HPDE6-E6E7 (cell line): ENCODE results near the gene LCN2.
"Not testable (repeated sequence)": the region's sequence is repeated elsewhere in the genome, so short reads cannot be mapped to it uniquely, and the experiment has no call there.

ENCODE experiments used
- DNase-seq: peaks from one replicate; pipeline ENCODE4 v3.0.0; 2011; ENCODE audit warnings: missing footprints; ENCODE audit errors: extremely low spot score

The LCN2 gene

GRCh38 chr9:128128836-128129590, 20.2 kb upstream of the LCN2 start:
- DNase-seq, result no peak

GRCh38 chr9:128129976-128130590, 19.2 kb upstream of the LCN2 start:
- not testable (repeated sequence) for DNase-seq

- DNase-seq, result not testable (repeated sequence)
Measured at GRCh38 chr9:128130651-128131050, 18.6 kb upstream of the LCN2 start.

DNA sequence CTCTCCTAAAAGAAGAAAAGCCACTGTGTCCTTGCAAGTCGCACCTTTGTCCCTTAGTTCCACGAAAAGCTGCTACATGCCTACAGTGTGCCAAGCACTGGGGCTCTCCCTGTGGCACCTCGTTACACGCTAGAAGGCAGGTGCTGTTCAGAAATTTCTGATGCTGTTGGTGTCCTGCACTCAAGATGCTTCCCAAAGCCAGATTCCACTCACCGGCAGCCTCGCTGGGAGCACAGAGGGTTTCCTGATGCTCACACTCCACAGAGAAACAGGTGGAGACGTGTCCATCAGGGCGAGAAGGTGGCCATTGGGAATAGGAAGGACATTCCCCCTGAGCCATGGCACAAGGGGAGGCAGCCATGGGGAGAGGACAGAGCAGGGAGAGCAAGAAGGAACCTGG, 17.9 kb upstream of the LCN2 start:
- not testable (repeated sequence) for DNase-seq

DNA sequence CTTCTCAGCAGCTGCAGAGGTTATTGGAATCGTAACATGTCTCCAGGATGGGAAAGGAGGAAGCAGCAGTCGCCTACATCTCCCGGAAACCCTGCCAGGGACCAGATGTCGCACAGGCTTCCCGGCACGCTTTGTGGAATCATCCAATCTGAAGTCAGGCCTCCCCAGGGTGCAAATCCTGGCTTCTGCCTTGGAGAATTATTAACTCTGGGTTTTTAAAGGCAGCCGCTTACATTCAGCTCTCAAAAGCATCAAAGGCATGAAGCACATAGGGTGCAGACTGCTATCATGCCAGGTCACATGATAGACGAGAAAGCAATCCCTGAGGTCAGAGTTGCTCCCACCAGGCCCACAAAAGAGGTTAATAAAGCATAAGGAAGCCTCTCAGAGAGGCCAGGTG, 17.1 kb upstream of the LCN2 start:
- DNase-seq, result not testable (repeated sequence)

- DNase-seq, result not testable (repeated sequence)
Measured at GRCh38 chr9:128135561-128135960, 13.7 kb upstream of the LCN2 start.

DNA sequence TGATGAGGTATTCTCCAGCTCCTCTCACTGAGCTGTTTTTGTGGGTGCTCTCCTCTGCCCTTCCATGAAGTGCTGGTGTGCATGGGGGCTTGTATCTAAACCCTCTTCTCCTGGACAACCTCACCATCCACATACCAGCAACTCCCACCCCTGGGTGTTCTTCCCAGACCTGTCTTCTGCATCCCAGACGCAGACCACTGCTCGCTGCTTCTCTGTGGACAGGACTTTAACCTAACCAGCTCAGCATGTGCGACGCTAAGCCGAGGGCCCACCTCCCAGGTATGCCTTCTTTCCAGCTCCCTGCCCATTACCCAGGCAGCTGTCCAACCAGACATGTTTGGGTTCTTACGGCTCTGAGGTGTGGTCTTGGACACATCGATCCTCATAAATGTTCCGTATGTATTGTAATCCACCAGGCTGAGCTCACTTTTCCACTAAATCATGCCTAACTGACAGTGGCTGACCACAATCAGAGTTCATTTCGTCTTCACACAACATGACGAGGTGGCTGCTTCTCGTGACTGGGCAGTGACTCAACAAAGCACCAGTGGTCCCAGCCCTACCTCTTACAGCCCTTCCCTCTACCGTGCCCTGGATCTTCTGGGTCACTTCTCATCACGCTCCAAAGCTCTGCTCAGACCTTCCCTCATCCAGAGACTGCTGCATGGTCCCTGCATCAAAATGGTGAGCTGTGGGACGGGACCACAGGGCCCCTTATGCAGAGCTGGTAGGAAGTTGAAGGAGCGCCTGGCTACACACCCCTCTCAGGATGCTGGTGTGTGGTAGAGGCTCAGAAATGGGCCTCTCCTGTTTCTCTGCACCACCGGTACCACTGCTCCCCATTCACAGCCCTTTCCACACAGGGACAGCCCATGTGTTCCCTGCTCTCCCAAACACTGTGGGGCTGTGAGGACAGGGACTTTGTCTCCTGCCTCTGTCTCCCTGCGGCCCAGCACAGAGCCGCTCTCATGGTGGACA, 12.1 kb upstream of the LCN2 start:
- DNase-seq, result no peak

DNA sequence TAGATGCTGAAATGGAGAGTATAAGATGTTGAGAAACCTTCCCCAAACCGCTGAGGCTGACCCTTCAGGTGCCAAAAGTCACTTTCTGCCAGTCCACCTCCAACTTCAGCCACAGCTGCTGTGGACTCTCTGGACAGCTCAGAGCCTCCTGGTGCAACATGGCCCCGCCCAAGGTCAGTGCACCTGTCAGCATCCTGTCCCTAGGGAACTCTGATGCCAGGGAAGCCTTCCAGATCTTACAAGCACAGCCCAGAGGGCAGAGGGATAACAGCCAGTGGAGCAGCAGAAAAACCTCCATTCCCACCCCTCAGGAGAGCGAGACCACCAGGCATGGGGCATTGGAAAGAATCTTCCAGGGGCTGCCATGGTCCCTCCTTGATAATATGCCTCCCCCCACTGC, 11.3 kb upstream of the LCN2 start:
- no peak for DNase-seq

- no peak for DNase-seq
Measured at GRCh38 chr9:128139621-128140020, 9.6 kb upstream of the LCN2 start.

DNA sequence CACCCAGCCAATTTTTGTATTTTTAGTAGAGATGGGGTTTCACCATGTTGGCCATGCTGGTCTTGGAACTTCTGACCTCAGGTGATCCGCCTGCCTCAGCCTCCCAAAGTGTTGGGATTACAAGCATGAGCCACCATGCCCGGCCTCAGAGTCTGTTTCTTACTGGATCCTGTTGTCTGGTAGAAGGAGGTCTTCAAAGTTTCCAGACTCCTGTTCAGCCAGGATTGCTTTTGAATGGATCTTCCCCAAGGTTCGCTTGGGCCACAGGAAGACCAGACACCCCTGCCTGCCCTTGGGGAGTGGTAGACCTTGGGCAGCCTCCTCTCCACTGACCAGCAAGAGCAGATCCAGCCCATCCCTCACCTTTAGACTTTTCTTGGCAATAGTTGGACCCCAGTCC, 7.6 kb upstream of the LCN2 start:
- no peak for DNase-seq

GRCh38 chr9:128142061-128142460, 7.2 kb upstream of the LCN2 start:
- no peak for DNase-seq

DNA sequence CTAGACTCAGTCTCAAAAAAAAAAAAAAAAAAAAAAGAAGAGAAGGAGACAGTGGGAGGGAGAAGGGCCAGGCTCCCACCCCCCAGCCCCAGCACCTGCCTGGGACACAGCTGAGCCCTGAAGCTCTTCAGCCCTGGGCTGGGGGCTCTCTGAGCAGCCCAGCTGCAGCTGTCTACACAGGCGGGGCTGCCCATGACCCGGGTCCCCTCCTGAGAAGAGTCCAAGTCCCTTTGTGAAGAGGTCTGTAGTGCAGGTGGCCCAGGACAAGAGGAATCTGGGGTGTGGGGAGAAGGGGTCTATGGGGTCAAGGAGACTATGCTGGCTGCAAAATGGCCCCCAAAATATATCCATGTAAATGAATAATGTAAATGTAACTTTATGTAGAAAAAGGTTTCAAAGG, 6.7 kb upstream of the LCN2 start:
- no peak for DNase-seq

DNA sequence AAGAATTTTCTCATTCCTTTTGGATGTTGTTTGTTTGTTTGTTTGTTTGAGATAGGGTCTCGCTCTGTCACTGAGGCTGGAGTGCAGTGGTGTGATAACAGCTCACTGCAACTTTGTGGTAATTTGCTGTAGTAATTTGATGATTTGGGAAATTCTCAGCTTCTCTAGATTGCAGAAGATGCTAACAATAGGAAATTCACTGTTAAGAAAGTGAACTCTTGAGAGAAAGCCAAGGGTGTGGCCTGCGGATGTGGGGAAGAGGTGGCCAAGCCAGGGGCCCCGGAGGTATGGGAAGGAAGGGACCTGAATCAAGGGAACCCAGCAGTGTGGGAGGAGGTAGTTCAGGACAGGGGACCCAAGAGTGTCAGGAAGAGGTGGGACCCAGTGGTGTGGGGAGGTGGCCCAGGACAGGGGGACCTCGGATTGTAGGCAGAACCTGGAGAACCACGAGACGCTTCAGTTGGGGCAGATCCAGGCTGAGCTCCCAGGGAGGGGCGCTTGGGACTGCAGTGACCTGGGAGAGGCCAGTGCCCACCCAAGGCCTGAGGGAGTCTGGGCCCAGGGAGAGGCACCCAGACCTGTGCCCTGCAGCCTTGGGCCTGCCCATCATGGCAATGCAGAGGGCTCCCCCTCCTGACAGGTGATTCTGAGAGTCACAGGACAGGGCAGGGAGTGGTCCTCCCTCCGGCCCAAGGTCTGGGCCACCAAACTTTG, 5.6 kb upstream of the LCN2 start:
- DNase-seq, result no peak

GRCh38 chr9:128144239-128145181, 4.7 kb upstream of the LCN2 start:
- DNase-seq, result no peak

DNA sequence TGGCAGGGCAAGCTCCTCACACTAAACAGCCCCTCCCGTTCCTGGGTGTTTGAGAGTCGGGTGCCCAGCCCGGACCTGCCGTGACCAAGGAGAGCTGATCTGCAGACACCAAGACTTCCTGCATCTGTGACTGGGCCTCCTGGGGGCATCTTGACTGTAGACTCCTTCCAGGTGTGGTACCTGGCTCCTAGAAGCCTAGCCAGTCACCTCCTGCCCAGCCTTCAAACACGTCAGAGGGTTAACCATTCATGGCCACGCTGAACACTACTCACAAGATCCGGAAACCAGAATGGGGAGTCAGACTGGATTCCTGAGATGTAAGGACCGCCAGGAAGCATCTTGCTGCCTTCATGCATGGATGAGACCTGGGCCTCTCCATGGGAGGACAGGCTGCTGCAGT, 3.7 kb upstream of the LCN2 start:
- no peak for DNase-seq

- no peak for DNase-seq
Measured at GRCh38 chr9:128145951-128146351, 3.3 kb upstream of the LCN2 start.

GRCh38 chr9:128146591-128147120, 2.6 kb upstream of the LCN2 start:
- no peak for DNase-seq

GRCh38 chr9:128148509-128149000, 698 bp upstream of the LCN2 start:
- no peak for DNase-seq

GRCh38 chr9:128149951-128150593, 819 bp downstream of the LCN2 start:
- DNase-seq, result no peak
